Stromal cell of bone marrow (primary cell): ENCODE data around the gene MTHFR.

ENCODE experiments used
- DNase-seq: peaks from one replicate; pipeline ENCODE4 v3.0.0-alpha.2; 2012; ENCODE audit warnings: low read depth

The MTHFR gene

DNA sequence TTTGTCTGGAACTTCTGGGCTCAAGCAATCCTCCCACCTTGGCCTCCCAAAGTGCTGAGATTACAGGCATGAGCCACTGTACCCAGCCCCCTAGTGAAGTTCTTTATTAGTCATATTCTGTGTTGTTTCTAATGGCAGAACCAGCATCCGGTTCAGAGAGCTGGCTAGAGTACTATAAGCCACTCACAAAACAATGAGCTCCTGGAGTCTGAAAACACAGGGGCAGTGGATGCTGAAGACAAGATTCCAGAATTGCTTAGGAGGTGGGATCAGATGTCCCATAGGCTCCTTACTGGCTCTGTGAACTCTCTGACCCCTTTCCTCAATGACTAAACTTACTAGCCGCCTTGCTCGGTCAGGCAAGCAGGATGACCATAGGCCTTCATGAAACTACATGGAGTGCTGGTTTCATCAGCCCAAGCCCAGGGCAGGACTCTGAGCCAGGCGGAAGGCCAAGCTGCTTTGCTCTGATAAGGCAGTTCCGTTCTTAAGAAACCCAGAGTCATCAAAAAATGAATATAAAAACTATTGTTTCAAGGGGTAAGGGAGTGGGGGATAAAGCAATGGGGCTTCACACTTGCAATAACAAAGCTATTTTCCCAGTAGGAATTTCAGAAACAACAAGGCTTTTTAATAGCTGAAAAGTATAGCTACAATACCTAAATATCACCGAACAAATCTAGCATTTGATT is 8.1 kb downstream of the MTHFR start:
- DNase-seq = no peak

DNA sequence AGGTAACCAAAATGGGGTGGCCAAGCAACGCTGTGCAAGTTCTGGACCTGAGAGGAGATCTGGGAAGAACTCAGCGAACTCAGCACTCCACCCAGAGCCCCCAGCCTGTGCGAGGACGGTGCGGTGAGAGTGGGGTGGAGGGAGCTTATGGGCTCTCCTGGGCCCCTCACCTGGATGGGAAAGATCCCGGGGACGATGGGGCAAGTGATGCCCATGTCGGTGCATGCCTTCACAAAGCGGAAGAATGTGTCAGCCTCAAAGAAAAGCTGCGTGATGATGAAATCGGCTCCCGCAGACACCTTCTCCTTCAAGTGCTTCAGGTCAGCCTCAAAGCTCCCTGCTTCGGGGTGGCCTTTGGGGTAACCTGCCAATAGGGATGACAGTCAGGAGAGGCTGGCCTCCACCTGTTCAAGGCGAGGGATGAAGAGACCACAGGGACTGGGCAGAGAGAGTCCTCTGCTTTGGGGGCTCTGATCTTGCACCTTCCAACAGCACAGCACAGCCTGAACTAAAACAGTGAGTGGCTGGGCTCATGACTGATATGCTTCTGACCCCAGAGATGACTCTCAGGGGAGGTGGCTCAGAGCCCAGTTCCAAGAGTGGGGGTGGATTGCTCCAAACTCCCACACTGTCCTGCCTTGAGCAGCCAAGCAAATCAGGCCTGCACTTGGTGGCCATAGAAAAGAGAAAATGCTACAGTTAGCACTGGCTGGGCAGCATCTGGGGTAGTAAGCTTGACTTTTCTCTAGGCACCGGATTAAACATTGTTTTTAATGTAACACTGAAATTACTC is 9.5 kb downstream of the MTHFR start:
- DNase-seq = no peak

DNA sequence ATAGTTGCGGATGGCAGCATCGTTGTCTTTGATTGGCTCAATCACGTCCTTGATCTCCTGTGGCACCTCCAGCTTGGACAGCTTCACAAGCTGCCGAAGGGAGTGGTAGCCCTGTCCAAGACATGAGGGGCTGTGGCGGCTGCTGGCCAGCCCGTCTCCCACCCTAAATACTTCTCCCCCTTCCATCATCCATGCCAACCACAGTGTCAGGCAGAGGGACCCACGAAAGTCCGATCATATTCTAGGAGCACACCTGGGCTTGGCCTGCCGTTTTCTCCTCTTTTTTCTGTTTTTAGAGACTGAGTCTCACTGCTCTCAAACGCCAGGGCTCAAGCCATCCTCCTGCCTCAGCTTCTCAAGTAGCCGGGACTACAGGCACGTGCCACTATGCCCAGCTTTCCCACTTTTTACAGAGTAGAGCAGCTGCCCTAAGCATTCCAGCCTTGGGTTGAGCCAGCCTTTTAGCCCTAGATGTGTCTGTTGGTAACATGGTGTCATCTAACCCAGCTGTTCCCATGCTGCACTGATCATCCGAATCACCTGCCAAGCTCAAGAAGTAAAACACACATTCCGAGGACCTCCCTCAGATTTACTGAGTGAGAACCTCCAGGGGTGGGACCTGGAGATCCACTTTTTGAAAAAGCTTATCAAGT is 10.4 kb downstream of the MTHFR start:
- no peak for DNase-seq

GRCh38 chr1:11794446-11795237 is 11.1 kb downstream of the MTHFR start:
- no peak for DNase-seq

DNA sequence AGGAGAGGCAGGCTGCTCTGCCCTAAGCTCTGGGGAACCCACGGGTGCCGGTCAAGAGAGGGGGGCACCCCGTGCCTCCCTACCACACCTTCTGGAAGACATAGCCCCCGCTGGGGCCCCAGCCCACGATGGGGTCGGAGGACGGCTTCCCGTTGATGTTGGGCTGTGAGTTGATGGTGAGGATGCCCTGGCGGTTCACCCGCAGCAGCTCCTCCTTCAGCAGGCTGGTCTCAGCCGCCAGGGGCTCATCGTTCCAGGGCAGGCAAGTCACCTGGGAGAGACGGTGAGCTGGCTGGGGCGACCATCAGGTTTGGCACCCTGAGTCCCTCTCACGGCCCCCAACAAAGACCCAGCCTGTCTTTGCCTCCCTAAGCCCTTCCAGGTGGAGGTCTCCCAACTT is 11.9 kb downstream of the MTHFR start:
- DNase-seq = no peak

GRCh38 chr1:11792106-11792505 is 13.7 kb downstream of the MTHFR start:
- no peak for DNase-seq

DNA sequence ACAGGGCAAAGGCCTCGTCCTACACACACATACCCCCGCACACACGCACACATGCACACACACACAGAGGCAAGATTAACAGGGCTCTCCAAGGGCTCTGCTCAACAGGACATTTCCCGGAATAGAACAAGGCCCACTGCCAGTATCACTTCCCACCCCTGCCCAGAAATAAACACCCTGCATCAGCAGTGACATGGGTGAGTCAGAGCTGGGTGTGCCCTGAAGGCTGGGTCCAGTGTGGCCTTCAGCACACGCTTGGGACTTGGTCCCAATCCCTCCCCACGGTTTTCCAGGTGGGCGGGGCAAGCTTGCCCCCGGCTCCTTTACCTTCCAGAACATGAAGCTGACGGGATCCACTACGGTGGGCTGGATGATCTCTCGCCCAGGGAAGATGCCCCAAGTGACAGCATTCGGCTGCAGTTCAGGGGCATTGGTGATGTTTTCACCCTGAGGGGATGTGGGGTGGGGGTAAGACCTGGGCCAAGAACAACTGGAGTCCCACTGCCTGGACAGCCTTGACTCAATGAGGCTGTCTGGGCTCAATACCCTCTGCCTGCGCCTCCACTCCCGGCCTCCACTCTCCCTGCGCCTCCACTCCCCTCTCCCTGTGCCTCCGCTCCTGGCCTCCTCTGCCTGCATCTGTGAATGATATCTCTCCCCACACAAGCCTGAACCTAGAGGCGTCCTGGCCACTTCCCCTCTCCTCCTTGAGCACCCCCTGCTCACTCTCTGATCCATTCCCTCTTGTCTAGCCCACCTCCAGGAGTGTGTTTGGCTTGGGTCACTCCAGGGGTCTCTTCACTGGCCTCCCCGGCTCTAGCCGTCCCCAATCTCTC is 14.7 kb downstream of the MTHFR start:
- peak; percentile 95 for DNase-seq

DNA sequence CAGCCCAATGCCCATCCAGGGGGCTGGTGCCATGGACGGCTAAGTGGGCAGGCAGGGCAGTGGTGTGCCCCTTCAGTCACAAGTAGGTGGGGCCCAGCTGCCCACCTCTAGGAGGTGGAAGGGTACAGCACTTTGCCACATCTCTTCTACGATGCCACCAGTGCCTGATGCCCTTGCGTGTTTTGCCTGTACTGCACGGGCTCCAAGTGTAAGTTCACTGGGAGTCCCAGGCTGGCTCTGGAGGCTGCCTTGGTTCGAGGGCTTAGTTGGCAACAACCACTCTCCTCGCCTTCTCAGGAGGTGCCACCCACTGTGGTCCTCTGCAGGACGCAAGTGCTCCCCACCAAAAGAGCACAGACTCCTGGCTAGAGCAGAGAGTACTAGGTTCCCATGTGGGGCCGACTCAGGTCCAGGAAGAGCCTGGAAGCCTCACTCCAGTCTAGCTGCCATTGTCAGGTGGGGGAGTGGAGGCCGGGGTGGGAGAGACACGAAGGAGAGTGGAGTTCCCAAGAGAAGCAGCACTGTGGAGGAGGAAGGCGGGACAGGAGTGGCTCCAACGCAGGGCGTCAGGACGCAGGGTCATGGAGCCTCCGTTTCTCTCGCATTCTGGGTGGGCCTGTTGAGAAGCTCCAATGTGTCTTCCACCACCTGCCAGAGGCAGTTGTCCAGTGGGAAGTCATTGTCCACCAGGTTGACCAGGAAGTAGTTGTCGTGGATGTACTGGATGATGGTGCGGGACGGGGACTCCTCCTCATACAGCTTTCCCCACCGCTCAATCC is 15.5 kb downstream of the MTHFR start:
- no peak for DNase-seq

DNA sequence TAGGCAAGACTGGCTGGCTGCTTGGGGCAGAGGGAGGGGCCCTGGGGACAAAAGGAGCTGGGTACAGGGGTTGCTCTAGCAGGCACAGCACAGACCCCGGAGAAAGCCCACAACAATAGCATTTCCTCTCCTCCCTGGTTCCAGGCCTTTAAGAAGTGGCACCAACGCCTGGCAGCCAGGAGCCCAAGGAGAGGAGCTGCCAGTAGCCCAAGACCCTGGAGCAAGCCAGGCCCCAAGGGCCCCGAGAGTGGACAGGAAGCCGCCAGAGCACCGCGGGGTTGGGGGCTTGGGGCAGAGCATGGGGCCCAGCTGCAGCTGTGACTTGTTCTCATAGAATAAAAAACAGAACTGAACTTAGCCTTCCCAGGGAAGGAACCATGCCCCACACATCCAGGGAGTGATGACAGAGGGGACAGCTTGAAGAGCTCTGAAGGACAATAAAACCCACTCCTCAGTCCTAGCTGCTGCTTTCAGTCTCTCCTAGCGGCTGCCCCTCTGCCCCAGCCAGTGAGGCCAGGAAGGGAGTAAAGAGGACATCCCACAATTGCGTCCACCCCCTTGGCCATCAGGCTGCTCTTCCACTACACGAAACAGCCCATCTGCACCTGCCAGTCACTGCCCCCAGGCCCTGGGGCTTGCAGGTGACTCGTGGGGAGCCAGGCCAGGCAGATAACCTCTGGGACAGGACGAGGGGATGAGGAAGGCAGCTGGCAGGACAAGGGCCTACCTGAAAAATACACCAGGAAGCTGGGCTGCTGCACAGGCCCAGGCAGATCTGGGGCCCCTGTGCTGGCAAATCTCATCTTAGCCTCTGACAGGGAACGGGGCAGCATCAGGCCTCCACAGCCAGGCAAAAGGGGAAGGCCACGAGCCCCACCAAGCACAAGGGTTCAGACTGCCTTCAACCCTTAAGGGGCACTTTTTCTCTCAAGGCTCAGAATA is 16.4 kb downstream of the MTHFR start:
- no peak for DNase-seq

DNA sequence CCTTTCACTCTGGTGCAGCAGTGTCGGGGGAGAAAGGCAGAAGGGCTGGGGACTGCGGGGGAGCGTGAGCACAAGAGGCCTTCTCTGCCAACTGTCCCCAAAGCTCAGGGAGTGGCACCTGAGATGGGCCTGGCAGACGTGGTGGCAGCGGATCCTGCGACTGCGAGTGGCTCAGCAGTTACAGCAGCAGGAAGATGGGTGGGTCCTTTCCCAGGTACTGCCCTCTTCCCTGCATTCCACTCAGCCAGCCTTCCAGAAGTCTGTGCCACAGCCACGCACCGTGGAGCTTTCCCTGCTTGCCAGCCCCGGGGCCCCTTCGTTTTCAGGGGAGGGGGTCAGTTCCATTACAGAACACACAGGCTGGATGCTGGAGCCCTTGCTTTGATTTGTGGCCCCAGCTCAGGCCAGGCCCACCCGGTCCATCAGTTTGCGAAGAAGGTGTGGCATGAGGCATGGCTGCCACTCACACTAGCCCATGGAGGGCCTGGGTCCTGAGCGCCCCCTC is 17.2 kb downstream of the MTHFR start:
- no peak for DNase-seq

DNA sequence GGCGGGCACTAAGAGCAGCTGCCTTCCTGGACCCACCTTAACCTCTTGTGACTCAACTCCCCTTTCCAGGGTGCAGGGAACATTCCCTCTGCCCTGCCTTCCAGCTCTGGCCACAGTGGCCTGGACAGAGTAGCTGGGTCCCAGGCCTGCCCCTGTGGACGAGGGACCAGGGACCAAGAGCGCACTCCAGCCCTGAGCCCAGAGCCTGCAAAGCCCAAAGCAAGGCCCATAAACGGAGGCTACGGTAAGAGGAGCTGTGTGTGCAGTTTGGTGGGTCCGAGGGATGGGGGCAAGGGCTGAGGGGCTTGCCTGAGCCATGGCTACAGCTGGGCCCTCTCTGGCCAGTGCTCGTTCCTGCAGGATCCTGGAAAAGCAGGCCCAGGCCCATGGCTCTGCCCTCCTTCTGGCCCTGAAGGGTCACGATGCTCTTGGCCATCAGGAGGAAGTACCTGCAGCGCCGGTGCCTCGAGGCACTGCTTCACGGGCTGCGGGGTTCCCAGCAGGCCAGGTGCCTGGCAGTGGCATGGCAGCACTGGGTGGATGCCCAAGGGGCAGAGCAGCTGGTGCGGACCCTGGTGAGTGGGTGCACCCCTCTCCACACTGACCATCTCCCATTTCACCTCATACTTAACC is 17.8 kb downstream of the MTHFR start:
- DNase-seq = no peak

GRCh38 chr1:11787251-11787803 is 18.4 kb downstream of the MTHFR start:
- DNase-seq = no peak

DNA sequence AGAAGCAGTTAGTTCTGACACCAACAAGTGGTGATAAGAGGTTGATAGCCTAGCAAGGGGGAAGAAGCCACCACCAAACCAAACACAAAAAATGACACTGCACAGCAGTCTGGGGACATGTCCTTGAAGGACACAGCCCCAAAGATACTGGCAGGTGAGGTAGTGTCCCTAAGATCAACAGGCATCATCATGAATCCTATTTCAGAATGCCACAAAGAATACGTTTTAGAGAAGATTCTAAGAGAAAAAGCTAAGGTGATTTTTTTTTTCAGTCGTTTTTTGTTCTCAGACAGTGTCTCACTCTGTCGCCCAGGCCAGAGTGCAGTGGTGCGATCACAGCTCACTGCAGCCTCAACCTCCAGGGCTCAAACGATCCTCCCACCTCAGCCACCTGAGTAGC is 19.6 kb downstream of the MTHFR start:
- DNase-seq = no peak

DNA sequence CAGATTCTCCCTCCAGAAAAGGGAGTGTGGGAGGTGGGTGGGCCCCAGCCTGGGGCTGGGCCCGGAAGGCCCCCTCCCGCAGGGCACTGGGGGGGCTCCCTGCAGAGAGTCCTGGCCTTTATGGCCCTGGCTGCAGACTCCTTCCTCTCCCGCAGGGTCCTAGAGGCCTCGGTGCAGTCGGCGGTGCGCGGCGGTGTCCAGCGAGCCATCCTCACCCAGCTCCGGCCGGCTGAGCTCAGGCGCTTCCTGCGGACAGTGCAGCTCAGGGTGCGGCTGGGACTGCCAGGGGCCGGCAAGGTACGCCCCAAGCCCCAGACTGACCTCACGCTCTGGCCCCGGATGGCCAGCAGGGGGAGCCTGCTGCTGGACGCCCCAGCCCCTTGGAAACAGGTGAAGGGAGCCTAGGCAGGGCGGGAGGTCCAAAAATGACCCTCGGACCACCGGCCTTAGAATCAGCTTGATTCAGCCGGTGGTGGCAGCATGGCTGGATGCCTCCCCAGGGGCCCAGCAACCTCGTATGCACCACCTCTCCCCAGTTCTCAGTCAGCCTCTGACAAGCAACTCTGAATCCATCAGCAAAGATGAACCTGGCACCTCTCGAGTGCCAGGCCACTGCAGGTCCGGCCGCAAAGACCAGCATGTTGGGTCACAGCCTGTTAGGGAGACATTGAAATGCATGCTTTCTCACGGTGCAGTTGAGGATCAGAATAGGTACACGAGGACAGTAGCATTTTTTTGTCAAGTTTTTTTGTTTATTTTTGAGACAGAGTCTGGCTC is 20.6 kb downstream of the MTHFR start:
- DNase-seq = no peak

GRCh38 chr1:11784256-11784992 is 21.3 kb downstream of the MTHFR start:
- DNase-seq = no peak

DNA sequence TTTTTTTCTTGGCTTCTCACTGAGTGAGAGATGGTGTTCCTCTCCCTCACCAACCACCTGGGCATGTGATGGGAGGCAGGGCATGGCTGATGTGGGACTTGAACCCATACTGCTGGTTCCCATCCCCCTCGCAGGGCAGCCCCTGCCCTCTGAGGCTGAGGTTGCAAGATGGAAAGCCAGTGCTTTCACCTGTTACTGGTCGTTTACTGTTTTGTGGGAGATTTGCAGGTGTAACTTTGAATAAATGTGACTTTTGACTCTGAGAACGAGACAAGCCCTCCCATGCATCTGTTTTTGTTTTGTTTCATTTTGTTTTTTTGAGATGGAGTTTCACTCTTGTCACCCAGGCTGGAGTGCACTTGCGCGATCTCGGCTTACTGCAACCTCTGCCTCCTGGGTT is 22.2 kb downstream of the MTHFR start:
- DNase-seq = no peak

DNA sequence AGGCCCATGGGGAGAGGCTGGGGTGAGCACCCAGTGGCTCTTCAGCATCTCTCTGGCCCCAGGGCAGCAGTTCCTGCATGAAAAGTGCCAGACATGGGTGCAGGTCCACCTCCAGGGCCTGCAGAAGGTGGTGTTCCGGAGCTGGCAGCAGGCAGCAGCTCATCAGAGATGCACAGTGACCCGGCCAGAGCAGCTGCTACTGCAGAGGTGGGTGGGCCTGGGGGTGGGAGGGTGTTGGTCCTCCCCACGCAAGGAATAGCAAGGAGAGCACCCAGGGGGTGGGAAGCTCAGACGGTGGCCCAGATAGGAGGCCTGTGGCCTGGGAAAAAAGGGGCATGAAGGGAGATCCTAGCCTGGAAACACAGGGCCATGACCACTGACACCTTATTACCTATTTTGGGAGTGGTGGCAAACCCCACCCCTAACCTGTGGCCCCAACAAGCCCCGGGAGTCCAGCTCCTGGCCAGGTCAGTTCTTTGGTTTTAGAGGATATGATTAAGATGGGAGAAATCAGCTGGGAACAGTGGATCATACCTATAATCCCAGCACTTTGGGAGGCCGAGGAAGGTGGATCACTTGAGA is 23.5 kb downstream of the MTHFR start:
- DNase-seq = no peak
